HEK293T (cell line): ENCODE measurements around the gene INPP4A.

ENCODE experiments used
- ARNT ChIP-seq: fragments of 450-650 bp; IDR thresholded peaks from 2 replicates; pipeline ENCODE4 v1.6.1; 2017; ENCODE audit warnings: mild to moderate bottlenecking
- BHLHE40 ChIP-seq: fragments of 450-650 bp; IDR thresholded peaks from 2 replicates; pipeline ENCODE4 v1.6.1; 2016; ENCODE audit warnings: mild to moderate bottlenecking, moderate library complexity, borderline replicate concordance
- ELF4 ChIP-seq: fragments of 450-650 bp; IDR thresholded peaks from 2 replicates; pipeline ENCODE4 v1.6.1; 2017; ENCODE audit warnings: antibody characterized with exemption
- FOXM1 ChIP-seq: fragments of 450-650 bp; IDR thresholded peaks from 2 replicates; pipeline ENCODE4 v1.6.1; 2017; ENCODE audit warnings: mild to moderate bottlenecking, borderline replicate concordance
- HDGF ChIP-seq: fragments of 450-650 bp; IDR thresholded peaks from 2 replicates; pipeline ENCODE4 v1.6.1; 2017; ENCODE audit warnings: antibody characterized with exemption, borderline replicate concordance
- SP1 ChIP-seq: fragments of 450-650 bp; IDR thresholded peaks from 2 replicates; pipeline ENCODE4 v1.6.1; 2017
- SUZ12 ChIP-seq: fragments of 450-650 bp; IDR thresholded peaks from 2 replicates; pipeline ENCODE4 v1.6.1; 2016; ENCODE audit warnings: mild to moderate bottlenecking

- TF ChIP-seq SUZ12 (no peak), ARNT (no peak), HDGF (no peak), ELF4 (no peak), BHLHE40 (no peak), SP1 (no peak), FOXM1 (no peak)
Measured at GRCh38 chr2:98585386-98585785, 140.7 kb downstream of the INPP4A start.
